Sigmoid colon (tissue), 4 donors: ENCODE data around the gene ZIM2.

Experiments
- CTCF ChIP-seq, 4 experiments: fragments of 450-650 bp in 3 of 4; fragments of 200-600 bp in 1 of 4; IDR thresholded peaks; one replicate each; pipeline ENCODE4 v1.5.1; 2016 to 2019; ENCODE audit warnings: antibody characterized with exemption in 4 of 4, mild to moderate bottlenecking in 3 of 4, moderate library complexity in 2 of 4
- EP300 ChIP-seq, 4 donors: sonication (generic); formaldehyde crosslinking; IDR thresholded peaks; one replicate each; pipeline ENCODE4 v1.6.1; 2017; ENCODE audit warnings: antibody characterized with exemption in 4 of 4
- POLR2A ChIP-seq, 2 donors: fragments of 450-650 bp; IDR thresholded peaks; one replicate each; pipeline ENCODE4 v1.6.1; 2016; ENCODE audit warnings: antibody characterized with exemption in 2 of 2, mild to moderate bottlenecking in 2 of 2, moderate library complexity in 2 of 2
- POLR2AphosphoS5 ChIP-seq, 4 donors: sonication (generic); formaldehyde crosslinking; IDR thresholded peaks; one replicate each; pipeline ENCODE4 v1.6.1; 2017; ENCODE audit warnings: antibody characterized with exemption in 4 of 4

- no peak for TF ChIP-seq CTCF (IDR thresholded peaks at IDR 0.05)
- peak; percentile 78 to 90 (median 84) for TF ChIP-seq POLR2AphosphoS5 (IDR thresholded peaks at IDR 0.05)
- peak in 1 of 2 donors; percentile 50 for TF ChIP-seq POLR2A (IDR thresholded peaks at IDR 0.05)
- TF ChIP-seq EP300 (IDR thresholded peaks at IDR 0.05) = no peak
These were observed at the start of gene ZIM2, which contains the start of gene PEG3 for GRCh38 chr19:56840451-56841192.
